Tibial nerve (tissue), 4 donors: ENCODE results near the gene RAB24.

Experiments
- EP300 ChIP-seq, 2 donors: sonication (generic); formaldehyde crosslinking; IDR thresholded peaks; one replicate each; pipeline ENCODE4 v1.6.1; 2017; ENCODE audit warnings: antibody characterized with exemption in 2 of 2, mild to moderate bottlenecking in 1 of 2
- POLR2A ChIP-seq, 2 donors: fragments of 450-650 bp; IDR thresholded peaks; one replicate each; pipeline ENCODE4 v1.6.1; 2017; ENCODE audit warnings: antibody characterized with exemption in 2 of 2, mild to moderate bottlenecking in 2 of 2, moderate library complexity in 2 of 2
- TF ChIP-seq, protein P1 (sequence below), 5 experiments: fragments of 200-600 bp in 3 of 5; fragments of 450-650 bp in 2 of 5; sonication (generic) in 3 of 5; IDR thresholded peaks; one replicate each; pipeline ENCODE4 v1.5.1; 2016 to 2019; ENCODE audit warnings: antibody characterized with exemption in 5 of 5, mild to moderate bottlenecking in 3 of 5, moderate library complexity in 2 of 5

- TF ChIP-seq EP300 (IDR thresholded peaks at IDR 0.05) (no peak), POLR2A (IDR thresholded peaks at IDR 0.05) (no peak)
- TF ChIP-seq, protein P1, sequence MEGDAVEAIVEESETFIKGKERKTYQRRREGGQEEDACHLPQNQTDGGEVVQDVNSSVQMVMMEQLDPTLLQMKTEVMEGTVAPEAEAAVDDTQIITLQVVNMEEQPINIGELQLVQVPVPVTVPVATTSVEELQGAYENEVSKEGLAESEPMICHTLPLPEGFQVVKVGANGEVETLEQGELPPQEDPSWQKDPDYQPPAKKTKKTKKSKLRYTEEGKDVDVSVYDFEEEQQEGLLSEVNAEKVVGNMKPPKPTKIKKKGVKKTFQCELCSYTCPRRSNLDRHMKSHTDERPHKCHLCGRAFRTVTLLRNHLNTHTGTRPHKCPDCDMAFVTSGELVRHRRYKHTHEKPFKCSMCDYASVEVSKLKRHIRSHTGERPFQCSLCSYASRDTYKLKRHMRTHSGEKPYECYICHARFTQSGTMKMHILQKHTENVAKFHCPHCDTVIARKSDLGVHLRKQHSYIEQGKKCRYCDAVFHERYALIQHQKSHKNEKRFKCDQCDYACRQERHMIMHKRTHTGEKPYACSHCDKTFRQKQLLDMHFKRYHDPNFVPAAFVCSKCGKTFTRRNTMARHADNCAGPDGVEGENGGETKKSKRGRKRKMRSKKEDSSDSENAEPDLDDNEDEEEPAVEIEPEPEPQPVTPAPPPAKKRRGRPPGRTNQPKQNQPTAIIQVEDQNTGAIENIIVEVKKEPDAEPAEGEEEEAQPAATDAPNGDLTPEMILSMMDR (IDR thresholded peaks at IDR 0.05) = no peak
These were observed 7.8 kb upstream of the RAB24 start for GRCh38 chr5:177311392-177311722.
